GM19438 (cell line): ENCODE measurements around the gene TSKU.

ENCODE experiments used
- ATAC-seq: cut with Tn5 transposase; IDR thresholded peaks from one replicate; pipeline ENCODE4 v1.9.1; 2021; ENCODE audit warnings: low read depth; ENCODE audit not compliant: unreplicated experiment

Gene TSKU

GRCh38 chr11:76769645-76770586 lies 13.2 kb upstream of the TSKU start:
- no peak for ATAC-seq

- no peak for ATAC-seq
These were observed 12.3 kb upstream of the TSKU start for GRCh38 chr11:76770642-76771445.

GRCh38 chr11:76771446-76772099 lies 11.6 kb upstream of the TSKU start:
- no peak for ATAC-seq

GRCh38 chr11:76772100-76772782 lies 10.9 kb upstream of the TSKU start:
- ATAC-seq = no peak

- no peak for ATAC-seq
These were observed 10.4 kb upstream of the TSKU start for GRCh38 chr11:76772783-76773106.

GRCh38 chr11:76773921-76774361 lies 9.2 kb upstream of the TSKU start:
- ATAC-seq = no peak

- no peak for ATAC-seq
These were observed 6.7 kb upstream of the TSKU start for GRCh38 chr11:76776472-76776871.

- ATAC-seq = no peak
These were observed 5.9 kb upstream of the TSKU start for GRCh38 chr11:76777305-76777704.

GRCh38 chr11:76777876-76778275 lies 5.3 kb upstream of the TSKU start:
- ATAC-seq = no peak

GRCh38 chr11:76778874-76779273 lies 4.3 kb upstream of the TSKU start:
- ATAC-seq = no peak

GRCh38 chr11:76781046-76781801 lies 1.9 kb upstream of the TSKU start:
- ATAC-seq = no peak

- ATAC-seq = no peak
These were observed 1.2 kb upstream of the TSKU start for GRCh38 chr11:76781807-76782530.

GRCh38 chr11:76782531-76783293 lies 444 bp upstream of the TSKU start:
- no peak for ATAC-seq

- ATAC-seq = no peak
These were observed 999 bp downstream of the TSKU start for GRCh38 chr11:76783896-76784813.

GRCh38 chr11:76785513-76785912 lies 2.4 kb downstream of the TSKU start:
- no peak for ATAC-seq

- no peak for ATAC-seq
These were observed 2.9 kb downstream of the TSKU start for GRCh38 chr11:76786016-76786415.

- ATAC-seq = no peak
These were observed 3.4 kb downstream of the TSKU start for GRCh38 chr11:76786441-76787014.
